GM12878 (cell line): ENCODE measurements around the gene UGT2A3.

ENCODE experiments used
- CREB1 ChIP-seq: IDR thresholded peaks from 2 replicates; pipeline ENCODE4 v1.6.1; 2012; ENCODE audit warnings: low read depth, mild to moderate bottlenecking, inconsistent platforms
- GABPA ChIP-seq: IDR thresholded peaks from 2 replicates; pipeline ENCODE4 v1.6.1; 2014; ENCODE audit warnings: antibody characterized with exemption, low read depth, mild to moderate bottlenecking, inconsistent platforms
- HDAC6 ChIP-seq: fragments of 200-600 bp; sonication (generic); IDR thresholded peaks from one replicate; pipeline ENCODE4 v1.8.0; 2017; ENCODE audit warnings: antibody characterized with exemption; ENCODE audit not compliant: unreplicated experiment
- MTA3 ChIP-seq: IDR thresholded peaks from 2 replicates; pipeline ENCODE4 v1.6.1; 2012; ENCODE audit warnings: low read length, inconsistent platforms, borderline replicate concordance
- NFIC ChIP-seq: IDR thresholded peaks from 2 replicates; pipeline ENCODE4 v1.6.1; 2012; ENCODE audit warnings: low read depth, mild to moderate bottlenecking, inconsistent platforms, low read length, moderate library complexity
- POLR2AphosphoS5 ChIP-seq: IDR thresholded peaks from 2 replicates; pipeline ENCODE4 v1.6.1; 2011; ENCODE audit warnings: mild to moderate bottlenecking, low read length, inconsistent platforms
- RELA ChIP-seq: fragments of 450-650 bp; IDR thresholded peaks from 2 replicates; pipeline ENCODE4 v1.8.0; 2014; ENCODE audit warnings: borderline replicate concordance; ENCODE audit not compliant: partially characterized antibody
- REST ChIP-seq: IDR thresholded peaks from 2 replicates; pipeline ENCODE4 v1.6.1; 2012; ENCODE audit warnings: mild to moderate bottlenecking, low read depth, low read length
- ZBTB4 ChIP-seq: fragments of 450-650 bp; formaldehyde crosslinking; IDR thresholded peaks from 2 replicates; pipeline ENCODE4 v1.4.0; 2022; ENCODE audit warnings: mild to moderate bottlenecking, moderate library complexity

GRCh38 chr4:68951806-68952585 lies 392 bp upstream of the UGT2A3 start:
- TF ChIP-seq MTA3 (no peak), CREB1 (no peak), POLR2AphosphoS5 (no peak), ZBTB4 (CRISPR knock-in tag) (no peak), NFIC (no peak), RELA (no peak), GABPA (no peak), HDAC6 (no peak), REST (no peak)
